DMS79 treated with DMSO at 0.1 percent for 48 hours (cell line): Measurements from ENCODE around the gene AKR1C1.
"Not testable (repeated sequence)": the region's sequence is repeated elsewhere in the genome, so short reads cannot be mapped to it uniquely, and the experiment has no call there.

Source experiments
- DNase-seq: peaks from one replicate; lab custom pipeline; 2025; lab: John Stamatoyannopoulos, UW

The AKR1C1 gene

DNA sequence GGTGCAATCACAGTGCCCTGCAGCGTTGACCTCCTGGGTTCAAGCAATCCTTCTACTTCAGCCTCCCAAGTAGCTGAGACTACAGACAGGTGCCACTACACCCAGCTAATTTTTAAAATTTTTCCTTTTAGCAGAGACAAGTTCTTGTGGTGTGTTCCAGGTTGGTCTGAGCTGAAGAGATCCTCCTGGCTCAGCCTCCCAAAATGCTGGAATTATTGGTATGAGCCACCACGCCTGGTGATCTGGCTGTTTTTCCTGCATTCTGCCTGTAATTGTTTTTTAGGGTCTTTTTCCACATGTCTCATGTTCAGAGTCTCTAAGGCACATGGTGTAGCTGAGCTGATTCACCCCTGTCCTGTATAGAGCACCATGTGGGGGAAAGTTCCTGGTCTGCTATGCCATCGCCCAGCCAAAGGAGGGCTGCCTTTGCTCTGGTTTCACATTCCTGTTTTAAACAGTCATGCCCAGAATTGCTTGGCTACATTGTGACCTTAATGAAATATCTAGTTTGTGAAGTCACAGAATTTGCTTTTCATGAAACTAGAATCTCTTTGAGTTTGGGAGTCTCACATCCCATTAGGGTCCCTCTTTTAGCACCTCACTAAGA, 55.6 kb downstream of the AKR1C1 start:
- not testable (repeated sequence) for DNase-seq

DNA sequence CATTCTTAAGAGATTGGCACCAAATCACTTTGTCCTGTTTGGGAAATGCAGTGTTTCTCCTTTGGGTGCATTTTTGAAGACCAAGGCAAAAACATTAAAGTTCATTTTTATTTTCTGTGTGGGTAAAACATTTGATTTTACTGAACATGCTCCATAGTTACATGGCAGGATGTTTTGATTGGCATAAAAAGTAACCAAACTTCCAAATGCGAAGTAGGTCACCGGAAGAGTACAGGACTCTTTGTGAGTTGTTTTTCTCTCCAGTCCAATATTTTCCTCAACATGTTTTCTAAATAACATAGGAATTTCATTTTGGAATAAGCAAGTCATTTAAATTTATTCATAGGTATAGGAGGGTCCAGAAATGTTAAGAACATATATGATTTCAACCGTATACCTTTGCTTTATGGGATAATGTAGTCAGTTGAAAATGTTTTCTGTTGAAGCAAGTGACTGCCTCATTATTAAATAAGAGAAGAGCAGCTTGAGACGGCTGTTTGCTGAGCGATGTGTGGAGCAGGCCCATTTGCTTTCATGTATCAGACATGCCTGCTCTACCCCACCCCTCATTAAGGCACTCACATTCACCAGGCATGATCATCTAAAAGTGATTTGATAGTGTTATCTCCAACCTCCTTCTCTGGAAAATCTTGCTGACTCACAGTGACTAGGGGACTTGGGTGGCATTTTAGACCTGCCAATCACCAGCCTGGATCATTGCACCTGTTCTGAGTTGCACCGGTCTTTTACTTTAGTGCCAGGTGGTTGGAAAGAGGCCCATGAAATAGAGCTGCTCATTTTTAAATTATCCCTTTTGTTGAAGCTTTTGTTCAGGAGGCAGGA, 56.8 kb downstream of the AKR1C1 start:
- not testable (repeated sequence) for DNase-seq

DNA sequence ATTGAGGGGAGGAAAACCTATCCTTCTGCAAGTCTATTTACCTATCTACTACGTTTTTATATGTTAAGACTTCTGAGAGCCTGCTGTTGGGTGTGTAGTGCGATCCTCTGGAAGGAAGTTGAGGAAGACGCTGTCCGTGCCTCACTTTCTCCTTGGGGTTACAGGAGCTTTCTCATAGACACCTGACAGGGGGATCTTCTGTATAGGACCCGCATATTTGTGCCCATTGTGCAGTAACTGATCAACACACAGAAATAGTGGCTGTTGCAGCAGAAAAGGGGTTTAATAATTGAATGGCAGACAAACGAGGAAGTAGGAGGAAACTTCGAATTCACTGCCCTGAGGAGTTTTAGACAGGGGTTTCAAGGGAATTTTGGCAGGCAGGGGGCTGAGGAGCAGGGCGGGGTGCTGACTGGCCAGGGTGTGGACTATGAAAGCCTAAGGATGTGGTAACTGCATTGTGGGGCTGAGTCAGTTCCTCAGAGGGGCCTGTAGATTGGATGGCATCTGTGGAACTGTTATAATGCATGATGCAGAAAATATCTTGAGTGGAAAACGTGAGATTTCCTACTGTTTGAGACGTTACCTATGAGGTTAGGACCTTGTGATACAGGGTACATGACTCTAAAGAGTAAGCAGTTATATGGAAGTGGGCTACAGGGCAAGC, 58.5 kb downstream of the AKR1C1 start:
- not testable (repeated sequence) for DNase-seq

GRCh38 chr10:5023177-5023805, 60.1 kb downstream of the AKR1C1 start:
- no peak for DNase-seq

DNA sequence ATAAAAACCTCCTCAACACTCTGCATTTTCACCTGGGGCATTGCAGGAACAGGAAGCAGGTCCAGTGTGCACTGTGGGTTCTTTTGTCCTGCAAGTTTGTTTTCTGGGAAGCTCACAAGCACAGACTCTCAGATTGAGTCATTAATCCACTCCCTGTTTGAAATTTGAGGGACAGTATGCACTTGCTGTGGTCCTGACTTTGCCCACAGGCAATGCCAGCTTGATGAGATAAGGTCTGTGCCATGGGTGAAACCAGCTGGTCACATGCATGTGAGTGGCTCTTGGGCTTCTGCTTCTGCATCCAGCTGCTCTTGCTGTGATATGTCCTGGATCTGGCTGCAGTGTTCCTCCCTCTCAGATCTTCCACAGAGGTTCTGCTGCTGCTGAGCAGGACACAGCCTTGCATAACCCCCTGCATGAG, 62.3 kb downstream of the AKR1C1 start:
- DNase-seq, result not testable (repeated sequence)

DNA sequence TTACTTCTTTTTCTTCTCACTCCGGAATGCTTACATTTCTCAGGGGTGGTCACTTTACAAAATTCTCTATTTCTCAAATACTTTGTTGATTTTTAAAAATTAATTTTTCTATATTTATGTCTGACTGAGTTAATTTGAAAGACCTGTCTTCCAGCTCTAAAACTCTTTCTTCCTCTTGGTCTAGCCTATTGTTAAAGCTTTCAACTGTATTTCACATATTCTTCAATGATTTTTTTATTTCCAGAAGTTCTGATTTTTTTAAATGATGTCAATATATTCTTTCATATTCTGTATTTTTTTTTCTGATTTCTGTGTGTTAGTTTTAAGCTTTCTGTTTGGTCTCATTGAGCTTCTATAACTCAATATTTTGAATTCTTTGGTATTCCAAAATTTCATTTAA, 67.8 kb downstream of the AKR1C1 start:
- DNase-seq, result no peak

GRCh38 chr10:5031588-5031987, 68.4 kb downstream of the AKR1C1 start:
- not testable (repeated sequence) for DNase-seq

DNA sequence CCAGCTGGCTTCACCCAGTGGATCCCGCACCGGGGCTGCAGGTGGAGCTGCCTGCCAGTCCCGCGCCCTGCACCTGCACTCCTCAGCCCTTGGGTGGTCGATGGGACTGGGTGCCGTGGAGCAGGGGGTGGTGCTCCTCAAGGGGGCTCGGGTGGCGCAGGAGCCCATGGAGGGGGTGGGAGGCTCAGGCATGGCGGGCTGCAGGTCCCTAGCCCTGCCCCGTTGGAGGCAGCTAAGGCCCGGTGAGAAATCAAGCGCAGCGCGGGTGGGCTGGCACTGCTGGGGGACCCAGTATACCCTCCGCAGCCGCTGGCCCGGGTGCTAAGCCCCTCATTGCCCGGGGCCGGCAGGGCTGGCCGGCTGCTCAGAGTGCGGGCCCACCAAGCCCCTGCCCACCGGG, 69.2 kb downstream of the AKR1C1 start:
- not testable (repeated sequence) for DNase-seq
